HG03135 (cell line): ENCODE results near the gene DIO3.

Experiments
- ATAC-seq: cut with Tn5 transposase; IDR thresholded peaks from one replicate; pipeline ENCODE4 v1.9.1; 2021; ENCODE audit warnings: mild to moderate bottlenecking, moderate library complexity; ENCODE audit not compliant: unreplicated experiment

Gene DIO3

DNA sequence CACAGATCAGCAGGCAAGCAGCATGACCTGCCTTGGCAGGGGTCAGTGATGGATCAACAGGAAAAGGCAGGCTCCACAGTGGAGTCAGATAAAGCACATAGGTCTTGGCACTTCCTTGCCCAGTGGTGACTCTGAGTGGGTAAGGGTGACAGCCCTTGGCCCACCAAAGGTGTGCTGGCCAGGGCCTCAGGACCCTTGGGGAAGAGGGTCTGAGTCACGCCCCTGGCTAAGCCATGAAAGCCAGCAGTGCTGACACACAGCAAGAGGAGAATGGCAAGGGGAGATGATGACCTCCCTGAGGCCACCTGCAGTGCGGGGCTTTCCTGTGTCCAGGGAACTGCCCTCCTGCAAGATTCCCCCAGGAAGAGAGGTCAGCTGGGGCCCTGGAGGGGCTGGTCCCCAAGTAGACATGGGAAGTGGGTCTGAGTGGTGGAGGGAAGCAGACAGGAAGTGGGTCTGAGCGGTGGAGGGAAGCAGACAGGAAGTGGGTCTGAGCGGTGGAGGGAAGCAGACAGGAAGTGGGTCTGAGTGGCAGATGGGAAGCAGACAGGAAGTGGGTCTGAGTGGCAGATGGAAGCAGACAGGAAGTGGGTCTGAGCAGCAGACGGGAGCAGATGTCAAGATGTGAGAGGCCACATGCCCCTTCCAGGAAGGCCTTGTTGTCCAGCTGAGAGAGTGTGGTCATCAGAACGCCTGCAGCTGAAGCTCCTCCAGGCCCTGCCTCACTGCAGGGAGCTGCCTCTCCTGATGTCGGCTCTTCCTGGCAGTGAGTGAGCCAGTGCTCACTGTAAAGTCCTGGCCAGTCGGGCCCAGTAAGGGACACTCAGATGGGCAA is 34.8 kb downstream of the DIO3 start:
- no peak for ATAC-seq

GRCh38 chr14:101596742-101597141 is 35.4 kb downstream of the DIO3 start:
- no peak for ATAC-seq

- ATAC-seq = no peak
These were observed 36.9 kb downstream of the DIO3 start for GRCh38 chr14:101598159-101598558.

GRCh38 chr14:101598571-101599233 is 37.4 kb downstream of the DIO3 start:
- ATAC-seq = no peak

- ATAC-seq = no peak
These were observed 38.1 kb downstream of the DIO3 start for GRCh38 chr14:101599234-101599885.

DNA sequence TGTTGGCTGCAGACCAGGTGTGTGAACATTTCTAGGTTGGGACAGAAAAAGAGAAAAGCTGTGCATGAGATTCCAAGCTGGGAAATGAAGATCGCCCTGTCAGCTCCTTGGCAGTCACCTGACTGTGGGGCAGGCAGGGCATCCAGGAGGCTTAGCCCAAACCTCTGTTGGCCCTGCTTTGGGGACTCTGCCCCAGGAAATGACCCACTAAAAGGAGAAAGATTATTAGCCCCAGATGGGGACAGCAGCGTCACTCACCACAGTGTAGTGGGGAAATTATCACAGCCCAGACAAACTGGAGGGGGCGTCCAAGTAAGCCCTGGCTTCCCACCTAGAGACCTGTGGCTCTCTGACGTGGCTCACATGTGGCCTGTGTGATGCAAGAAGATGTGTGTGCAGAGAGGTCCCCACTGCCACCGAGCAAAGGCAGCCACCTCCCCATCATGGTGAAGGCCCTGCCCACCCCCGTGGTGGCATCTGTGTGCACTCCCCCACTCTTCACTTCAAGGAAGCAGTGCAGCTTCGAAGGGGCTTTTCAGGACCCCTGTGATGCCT is 39.1 kb downstream of the DIO3 start:
- ATAC-seq = no peak

- ATAC-seq = no peak
These were observed 39.8 kb downstream of the DIO3 start for GRCh38 chr14:101600891-101601605.

DNA sequence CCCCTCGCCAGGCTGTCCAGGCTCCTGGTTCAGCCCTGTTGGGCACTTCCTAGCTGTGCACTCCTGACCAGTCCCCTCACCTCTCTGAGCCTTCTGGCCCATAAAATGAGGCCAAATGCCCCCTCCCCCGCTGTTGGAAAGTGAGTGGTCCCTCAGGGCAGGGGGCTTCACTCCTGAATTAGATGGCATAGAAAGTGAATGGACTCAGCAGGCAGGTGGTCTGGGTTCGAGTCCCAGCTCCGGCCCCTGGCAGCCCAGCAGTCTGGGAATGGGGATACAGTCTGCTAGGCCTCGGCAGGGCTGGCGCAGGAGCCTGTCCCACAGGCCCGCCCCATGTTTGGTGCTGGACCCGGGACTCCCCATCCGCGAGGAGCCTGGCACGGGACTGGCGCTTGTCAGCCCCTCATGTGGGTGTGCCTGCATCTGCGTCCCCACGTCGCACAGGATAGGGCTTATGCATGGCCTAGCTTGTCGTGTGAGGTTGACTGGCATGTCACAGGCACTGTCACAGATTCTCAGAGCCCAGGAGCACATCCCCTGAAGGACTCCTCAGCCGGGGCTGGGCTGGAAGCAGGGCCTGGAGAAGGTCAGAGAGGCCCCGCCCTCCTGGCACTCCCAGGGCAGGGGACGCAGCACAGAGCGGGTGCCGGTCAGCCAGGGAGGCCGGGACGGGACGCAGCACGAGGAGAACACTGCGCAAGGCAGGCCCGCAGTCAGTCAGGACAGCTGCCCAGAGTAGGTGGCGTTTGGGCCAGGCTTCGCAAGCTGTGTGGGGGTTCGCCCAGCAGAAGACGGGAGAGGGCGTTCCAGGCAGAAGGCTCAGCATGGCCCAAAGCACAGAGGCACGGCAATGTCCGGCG is 40.5 kb downstream of the DIO3 start:
- ATAC-seq = no peak

DNA sequence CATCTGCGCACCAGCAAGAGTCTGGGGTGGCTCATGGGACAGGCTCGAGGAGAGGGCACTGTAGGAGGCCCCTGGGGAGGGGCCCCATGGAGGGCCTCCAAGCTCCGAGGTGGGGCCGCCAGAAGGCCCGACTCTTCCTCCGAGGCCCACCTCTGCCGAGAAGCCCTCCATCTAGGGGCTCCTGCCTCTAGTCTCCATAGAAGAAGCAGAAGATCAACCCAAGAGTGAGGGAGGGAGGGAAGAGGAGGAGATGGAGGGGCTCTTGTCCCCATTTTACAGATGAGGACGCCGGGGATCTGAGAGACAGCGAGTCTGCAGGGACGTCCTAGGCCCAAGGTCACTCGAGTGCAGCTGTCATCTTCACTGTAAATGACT is 41.2 kb downstream of the DIO3 start:
- no peak for ATAC-seq

DNA sequence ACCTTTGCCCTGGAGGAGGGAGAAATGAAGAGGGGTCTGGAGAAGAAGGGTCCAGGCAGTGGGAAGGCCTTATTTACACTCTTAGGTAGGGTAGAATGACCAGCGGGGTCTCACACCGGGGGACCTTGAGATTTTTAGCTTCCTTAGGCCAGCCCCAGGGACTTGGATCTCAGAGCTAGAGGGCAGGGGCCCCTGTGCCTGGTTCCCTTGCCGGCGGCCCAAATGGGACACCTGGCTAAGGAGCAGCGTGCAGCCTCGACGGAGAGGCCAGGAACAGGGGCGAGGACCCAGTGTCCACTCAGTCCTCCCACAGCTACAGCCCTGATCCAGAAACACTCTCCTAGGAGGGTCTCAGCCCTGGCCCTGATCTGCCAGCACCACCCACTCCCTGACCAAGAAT is 41.8 kb downstream of the DIO3 start:
- ATAC-seq = no peak

- no peak for ATAC-seq
These were observed 43.1 kb downstream of the DIO3 start for GRCh38 chr14:101604228-101604934.

DNA sequence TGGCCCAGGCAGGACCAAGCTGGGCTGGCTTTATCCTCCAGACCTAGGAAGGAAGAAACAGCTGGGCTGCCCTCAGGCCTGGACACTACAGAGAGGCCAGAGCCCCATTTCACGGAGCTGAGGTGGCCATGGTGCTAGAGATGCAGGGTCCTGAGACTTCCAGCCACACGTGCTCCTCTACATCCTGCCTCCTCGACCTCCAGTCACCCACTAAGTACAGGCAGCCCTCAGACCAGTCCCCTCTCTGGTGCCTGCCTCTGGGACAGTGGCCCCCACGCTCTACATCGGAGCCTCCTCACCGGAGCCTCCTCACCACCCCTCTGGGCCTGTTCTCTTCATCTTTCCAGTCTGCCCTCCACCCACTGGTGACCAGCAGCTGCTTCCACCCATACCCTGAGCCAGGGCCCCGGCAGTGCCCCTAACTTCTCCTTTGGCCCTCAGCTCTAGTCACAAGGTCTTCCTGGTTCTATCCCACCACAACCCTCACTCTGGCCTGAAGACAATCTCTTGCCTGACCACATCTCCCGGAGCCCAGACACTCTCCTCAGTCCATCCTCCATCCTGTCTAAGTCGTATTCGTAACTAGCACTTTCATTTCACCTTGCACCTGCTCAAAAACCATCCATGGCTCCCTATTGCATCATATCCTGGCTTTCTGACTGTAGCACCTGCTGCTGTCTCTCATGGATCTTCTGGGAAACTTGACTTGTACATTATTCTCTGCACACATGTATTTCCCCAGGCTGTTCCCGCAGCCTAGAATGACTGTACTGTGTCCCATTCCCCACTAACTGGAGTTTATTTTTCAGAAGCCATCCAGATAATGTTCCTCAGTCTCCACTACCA is 43.9 kb downstream of the DIO3 start:
- ATAC-seq = no peak

DNA sequence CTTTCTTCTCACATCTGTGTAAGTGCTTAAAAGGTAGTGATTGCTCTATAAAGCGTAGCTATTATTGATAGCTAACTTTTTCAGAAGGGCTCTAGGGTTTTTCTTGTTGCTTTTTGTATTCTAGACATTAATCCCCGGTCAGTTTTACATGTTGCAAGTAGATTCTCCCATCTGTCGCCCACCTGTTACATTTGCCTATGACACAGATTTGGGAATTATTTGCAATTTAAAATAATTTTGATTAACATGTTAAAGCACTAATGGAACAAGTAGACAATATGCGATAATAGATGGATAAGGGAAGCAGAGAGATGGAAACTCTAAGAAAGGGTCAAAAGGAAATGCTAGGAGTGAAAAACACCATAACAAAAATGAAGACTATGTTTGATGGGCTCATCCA is 44.5 kb downstream of the DIO3 start:
- no peak for ATAC-seq
